ENCODE measurements around the gene STARD3.
A peak's percentile ranks its signal among the peaks of the same experiment; 100 is the strongest.

STARD3 gene

GRCh38 chr17:39623356-39623950, 13.5 kb upstream of the STARD3 start:
- TF ChIP-seq CTCF (IDR thresholded peaks at IDR 0.05; ENCODE audit: insufficient read depth, low read depth, low read length, missing control alignments): peak; percentile 93
- peak; percentile 72 for DNase-seq (ENCODE audit: low read depth)
- H3K4me3 ChIP-seq (ENCODE audit: low read length): no peak overlapping the region

- DNase-seq (ENCODE audit: low read depth): no peak
- no peak for TF ChIP-seq CTCF (IDR thresholded peaks at IDR 0.05; ENCODE audit: insufficient read depth, low read depth, low read length, missing control alignments)
- no peak overlapping the region for H3K4me3 ChIP-seq (ENCODE audit: low read length)
These were observed 12.6 kb upstream of the STARD3 start for GRCh38 chr17:39624313-39624712.

- TF ChIP-seq CTCF (IDR thresholded peaks at IDR 0.05; ENCODE audit: insufficient read depth, low read depth, low read length, missing control alignments): no peak
- no peak for DNase-seq (ENCODE audit: low read depth)
- H3K4me3 ChIP-seq (ENCODE audit: low read length): no peak overlapping the region
These were observed 11.7 kb upstream of the STARD3 start for GRCh38 chr17:39625198-39625785.

GRCh38 chr17:39626171-39627046, 10.5 kb upstream of the STARD3 start, which contains the start of gene PPP1R1B:
Gene PPP1R1B, plus strand, starts transcription at chr17:39626952. Its CDS starts 441 bp downstream, at chr17:39627393.
- no peak for TF ChIP-seq CTCF (IDR thresholded peaks at IDR 0.05; ENCODE audit: insufficient read depth, low read depth, low read length, missing control alignments)
- H3K4me3 ChIP-seq (ENCODE audit: low read length): peak within 1 kb of the TSS; percentile 32
- DNase-seq (ENCODE audit: low read depth): no peak

- peak overlapping the region; percentile 32 for H3K4me3 ChIP-seq (ENCODE audit: low read length)
These were observed 9.8 kb upstream of the STARD3 start for GRCh38 chr17:39627047-39627711.

More at GRCh38 chr17:39627047-39627711, 9.8 kb upstream of the STARD3 start:
- TF ChIP-seq CTCF (IDR thresholded peaks at IDR 0.05; ENCODE audit: insufficient read depth, low read depth, low read length, missing control alignments): no peak
- DNase-seq (ENCODE audit: low read depth): no peak

Data from epithelial cell of esophagus (primary cell).